SK-N-SH (cell line): Measurements from ENCODE around the gene WSB2. TPM values are rescaled to one million over a fixed set of nuclear protein-coding genes. Genes with fewer than 3 reads are reported as not detected.

ENCODE experiments used
- CTCF ChIA-PET: fragments of 300-600, 350-600 bp; formaldehyde crosslinking; extraction: SDS; loops from one replicate; lab custom pipeline; 2021; lab: Yijun Ruan, JAX
- POLR2A ChIA-PET: fragments of 350-600 bp; sonication (Branson Sonifier 250); formaldehyde crosslinking; extraction: SDS; loops from one replicate; lab custom pipeline; 2020; ENCODE audit warnings: antibody characterized with exemption, inconsistent platforms; lab: Yijun Ruan, JAX
- DNase-seq: peaks from one replicate; pipeline ENCODE4 v3.0.0; 2012
- H2AFZ ChIP-seq: fragments of 200-600 bp; sonication (generic); 2 replicates; pipeline ENCODE4 v1.8.1; 2016; ENCODE audit warnings: antibody characterized with exemption, mild to moderate bottlenecking, low read depth
- H3F3A ChIP-seq: fragments of 200-600 bp; sonication (generic); replicated peaks from 2 replicates; pipeline ENCODE3; 2016; ENCODE audit warnings: antibody characterized with exemption, mild to moderate bottlenecking; ENCODE audit not compliant: insufficient read depth
- H3K27ac ChIP-seq, 2 experiments: fragments of 200-500 bp in 1 of 2; fragments of 200-600 bp in 1 of 2; sonication (Bioruptor generic) in 1 of 2; sonication (generic), shearing (Covaris generic) in 1 of 2; 2 replicates each; pipeline versions ENCODE4 v1.5.1 to v1.6.1; 2014 to 2016; ENCODE audit warnings: low read depth in 2 of 2, inconsistent platforms in 1 of 2, low read length in 1 of 2, mild to moderate bottlenecking in 1 of 2, mixed read lengths in 1 of 2
- H3K27me3 ChIP-seq: fragments of 200-600 bp; sonication (generic), shearing (Covaris generic); 2 replicates; pipeline ENCODE4 v1.6.1; 2016; ENCODE audit warnings: mixed run types; ENCODE audit not compliant: insufficient read depth
- H3K36me3 ChIP-seq, 2 experiments: fragments of 200-500 bp in 1 of 2; fragments of 200-600 bp in 1 of 2; sonication (Bioruptor generic) in 1 of 2; sonication (generic) in 1 of 2; replicated peaks in 1 of 2; 2 replicates each; pipeline versions ENCODE3 to v1.5.1; 2014 to 2016; ENCODE audit warnings: low read length in 1 of 2, mild to moderate bottlenecking in 1 of 2; ENCODE audit not compliant: insufficient read depth in 2 of 2, control insufficient read depth in 1 of 2
- H3K4me1 ChIP-seq, 2 experiments: fragments of 200-500 bp in 1 of 2; fragments of 200-600 bp in 1 of 2; sonication (Bioruptor generic) in 1 of 2; sonication (generic), shearing (Covaris generic) in 1 of 2; 2 replicates each; pipeline versions ENCODE4 v1.5.1 to v1.6.1; 2014 to 2016; ENCODE audit warnings: low read depth in 1 of 2, low read length in 1 of 2, mixed run types in 1 of 2; ENCODE audit not compliant: insufficient read depth in 2 of 2, control insufficient read depth in 1 of 2
- H3K4me2 ChIP-seq: fragments of 200-600 bp; sonication (generic), shearing (Covaris generic); 2 replicates; pipeline ENCODE4 v1.6.1; 2017; ENCODE audit warnings: mixed run types
- H3K4me3 ChIP-seq, 2 experiments: fragments of 200-500 bp in 1 of 2; fragments of 200-600 bp in 1 of 2; sonication (Bioruptor generic) in 1 of 2; sonication (generic), shearing (Covaris generic) in 1 of 2; 2 replicates each; pipeline versions ENCODE4 v1.5.1 to v1.8.1; 2014 to 2016; ENCODE audit warnings: low read depth in 2 of 2, inconsistent platforms in 1 of 2, low read length in 1 of 2, mild to moderate bottlenecking in 1 of 2, mixed read lengths in 1 of 2, moderate library complexity in 1 of 2
- H3K79me2 ChIP-seq: fragments of 200-600 bp; sonication (generic); 2 replicates; pipeline ENCODE4 v1.8.1; 2017; ENCODE audit warnings: mild to moderate bottlenecking; ENCODE audit not compliant: insufficient read depth
- H3K9ac ChIP-seq: fragments of 200-600 bp; sonication (generic); 2 replicates; pipeline ENCODE4 v1.6.1; 2017; ENCODE audit warnings: mixed run types
- H3K9me2 ChIP-seq: fragments of 200-600 bp; sonication (generic); 2 replicates; pipeline ENCODE4 v1.6.1; 2017; ENCODE audit warnings: mixed run types
- H3K9me3 ChIP-seq: fragments of 200-600 bp; sonication (generic); 2 replicates; pipeline ENCODE4 v1.6.1; 2017; ENCODE audit warnings: mixed run types, mild to moderate bottlenecking, moderate library complexity
- H4K20me1 ChIP-seq: fragments of 200-600 bp; sonication (generic); 2 replicates; pipeline ENCODE4 v1.6.1; 2017; ENCODE audit warnings: mild to moderate bottlenecking, mixed run types; ENCODE audit not compliant: insufficient read depth
- CHD2 ChIP-seq: fragments of 150-350 bp; IDR thresholded peaks from 2 replicates; pipeline ENCODE4 v1.6.1; 2018; ENCODE audit warnings: low read length; ENCODE audit not compliant: partially characterized antibody
- CTCF ChIP-seq: fragments of 200-600 bp; sonication (generic); IDR thresholded peaks from 2 replicates; pipeline ENCODE4 v1.6.1; 2017; ENCODE audit warnings: antibody characterized with exemption, mild to moderate bottlenecking, moderate library complexity
- EP300 ChIP-seq, 2 experiments: IDR thresholded peaks; 2 replicates each; pipeline versions ENCODE4 v1.4.0 to v1.6.1; 2012; ENCODE audit warnings: borderline replicate concordance in 1 of 2, low read depth in 1 of 2, low read length in 1 of 2
- IRF3 ChIP-seq: fragments of 150-350 bp; IDR thresholded peaks from 2 replicates; pipeline ENCODE4 v1.6.1; 2016; ENCODE audit warnings: mild to moderate bottlenecking, low read depth, low read length
- MAX ChIP-seq: IDR thresholded peaks from 2 replicates; pipeline ENCODE4 v1.4.0; 2012; ENCODE audit warnings: low read depth
- MEF2A ChIP-seq: IDR thresholded peaks from 2 replicates; pipeline ENCODE4 v1.4.0; 2012; ENCODE audit warnings: low read depth, borderline replicate concordance
- MXI1 ChIP-seq: IDR thresholded peaks from 2 replicates; pipeline ENCODE4 v1.6.1; 2012; ENCODE audit warnings: mild to moderate bottlenecking, low read depth, low read length, improper control_type of control experiment
- NRF1 ChIP-seq: IDR thresholded peaks from 2 replicates; pipeline ENCODE4 v1.6.1; 2012; ENCODE audit warnings: low read depth, mild to moderate bottlenecking, low read length
- RCOR1 ChIP-seq: fragments of 150-350 bp; IDR thresholded peaks from 2 replicates; pipeline ENCODE4 v1.6.1; 2017; ENCODE audit warnings: antibody characterized with exemption, low read length
- REST ChIP-seq: IDR thresholded peaks from 2 replicates; pipeline ENCODE4 v1.6.1; 2012; ENCODE audit warnings: mild to moderate bottlenecking, low read depth, low read length, moderate library complexity
- YY1 ChIP-seq: IDR thresholded peaks from 2 replicates; pipeline ENCODE4 v1.4.0; 2012; ENCODE audit warnings: low read depth, mild to moderate bottlenecking
- ZBTB33 ChIP-seq: IDR thresholded peaks from 2 replicates; pipeline ENCODE4 v1.4.0; 2012; ENCODE audit warnings: low read depth, borderline replicate concordance
- WGBS: methylation state at CpG from one replicate; pipeline ENCODE4 v1.1.6; 2017; ENCODE audit warnings: low lambda C conversion rate; 5-methylcytosine and 5-hydroxymethylcytosine counted together
- polyA plus RNA-seq, 3 experiments: library from polyadenylated mRNA; depleted of rRNA; stranded (reverse); fragments of >200 nt; gene quantifications; 2 replicates each; pipeline ENCODE4 v1.2.3, GENCODE V29; 2012

Gene WSB2
- polyA plus RNA-seq, 1 of the 3 experiments (the other 2 are of a cell fraction) = 54.4 TPM

GRCh38 chr12:118098911-118099671 is 38.1 kb upstream of the WSB2 start (continued):
- TF ChIP-seq ZBTB33 = no peak
- no peak for TF ChIP-seq IRF3
- TF ChIP-seq MEF2A = no peak
- TF ChIP-seq CTCF = no peak
- TF ChIP-seq MXI1 = no peak
- TF ChIP-seq YY1 = no peak
- no peak for TF ChIP-seq CHD2

GRCh38 chr12:118098401-118098800 is 37.4 kb upstream of the WSB2 start:
- peaks cover 0 to 11% of the 10 kb centered on the region in 2 experiments; a peak in 1 of 4 replicates for H3K4me1 ChIP-seq
- no peak overlapping the region for H3K27ac ChIP-seq
- peaks cover 3% of the 10 kb centered on the region for H3F3A ChIP-seq
- H3K36me3 ChIP-seq = peaks cover 0 to 5% of the 10 kb centered on the region in 2 experiments
- H3K9ac ChIP-seq = no peak overlapping the region
- H3K79me2 ChIP-seq = peaks cover 23% of the 10 kb centered on the region
- H3K4me3 ChIP-seq = no peak overlapping the region
- no peaks in the 10 kb centered on the region for H3K27me3 ChIP-seq
- no peaks in the 10 kb centered on the region for H4K20me1 ChIP-seq
- TF ChIP-seq NRF1 (no peak), RCOR1 (no peak), YY1 (no peak), EP300 (IDR thresholded peaks at IDR 0.05; ENCODE audit: borderline replicate concordance in 1 of 2, low read depth in 1 of 2, low read length in 1 of 2) (no peak), MAX (no peak), REST (no peak)
- TF ChIP-seq, all 33 proteins: peak for 0
- Histone ChIP-seq H2AFZ (no peak overlapping the region), H3K9me3 (no peaks in the 10 kb centered on the region), H3K9me2 (no peaks in the 10 kb centered on the region), H3K4me2 (no peak overlapping the region)
- DNase-seq = no peak
- WGBS = 100% methylated on average over 3 of the region's 3 CpGs
- CTCF ChIA-PET = interaction anchor here (1.0 kb wide), 2 partner anchors 22 to 32 kb away, joined by 3 read pairs; no protein-coding TSS in a partner anchor
- POLR2A ChIA-PET = no interaction called here
